ENCODE results near the gene KCNIP1.
A peak's percentile ranks its signal among the peaks of the same experiment; 100 is the strongest.
"Not testable (repeated sequence)": the region's sequence is repeated elsewhere in the genome, so short reads cannot be mapped to it uniquely, and the experiment has no call there.

KCNIP1 gene

GRCh38 chr5:170731052-170731451, 227.2 kb downstream of the KCNIP1 start:
- no peak for DNase-seq

DNA sequence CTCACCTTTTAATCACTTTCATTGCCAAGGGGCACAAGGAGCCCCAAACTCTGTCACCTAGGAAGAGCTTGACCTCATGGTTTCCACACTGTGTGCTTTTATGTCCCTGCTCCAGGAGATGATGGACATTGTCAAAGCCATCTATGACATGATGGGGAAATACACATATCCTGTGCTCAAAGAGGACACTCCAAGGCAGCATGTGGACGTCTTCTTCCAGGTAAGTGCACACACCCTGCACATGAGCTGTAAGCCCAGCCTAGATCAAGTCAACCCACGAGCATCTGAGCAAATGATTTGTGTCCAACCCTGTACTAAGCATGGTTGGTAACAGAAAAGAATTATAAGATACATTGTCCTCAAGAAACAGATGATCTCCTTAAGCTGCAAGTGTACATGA, 228.9 kb downstream of the KCNIP1 start:
- DNase-seq, result no peak

DNA sequence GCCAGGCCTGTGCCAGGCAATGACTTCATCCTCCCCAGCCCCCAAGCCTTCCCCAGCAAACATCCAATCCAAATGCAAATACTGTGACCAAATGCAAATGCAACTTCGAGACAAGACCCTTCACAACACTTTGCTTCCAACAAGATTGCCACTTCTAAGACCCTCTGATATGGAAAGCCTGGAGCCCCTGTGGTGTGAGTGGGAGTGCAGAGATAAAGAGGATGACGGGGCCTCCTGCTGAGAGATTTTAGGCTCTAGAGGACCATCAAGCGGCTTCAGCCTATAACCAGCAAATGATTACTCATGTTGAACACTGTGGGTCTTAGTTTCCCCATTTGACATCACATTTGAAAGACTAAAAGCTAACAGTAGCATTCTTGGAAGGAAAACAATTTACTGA, 233.1 kb downstream of the KCNIP1 start:
- DNase-seq, result no peak

- DNase-seq, result no peak
Observed at GRCh38 chr5:170737591-170737990, 233.8 kb downstream of the KCNIP1 start.

DNA sequence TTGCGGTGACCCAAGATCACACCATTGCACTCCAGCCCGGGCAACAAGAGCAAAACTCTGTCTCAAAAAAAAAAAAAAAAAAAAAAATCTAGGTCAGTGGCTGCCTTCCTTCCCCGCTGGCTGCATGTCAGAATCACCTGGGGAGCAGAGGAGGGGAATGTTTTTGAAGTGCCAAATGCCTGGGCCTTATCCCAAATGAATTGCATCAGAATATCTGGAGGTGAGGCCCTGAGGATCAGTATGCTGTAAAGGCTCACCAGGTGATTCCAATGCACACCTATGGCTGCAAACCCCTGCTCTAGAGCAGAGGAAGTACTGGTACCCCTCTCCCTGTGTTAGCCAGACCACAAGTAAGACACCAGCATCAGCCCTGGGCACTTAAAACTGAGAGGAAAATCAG, 235.0 kb downstream of the KCNIP1 start:
- no peak for DNase-seq

- DNase-seq, result no peak
Observed at GRCh38 chr5:170739446-170739845, 235.6 kb downstream of the KCNIP1 start.

DNA sequence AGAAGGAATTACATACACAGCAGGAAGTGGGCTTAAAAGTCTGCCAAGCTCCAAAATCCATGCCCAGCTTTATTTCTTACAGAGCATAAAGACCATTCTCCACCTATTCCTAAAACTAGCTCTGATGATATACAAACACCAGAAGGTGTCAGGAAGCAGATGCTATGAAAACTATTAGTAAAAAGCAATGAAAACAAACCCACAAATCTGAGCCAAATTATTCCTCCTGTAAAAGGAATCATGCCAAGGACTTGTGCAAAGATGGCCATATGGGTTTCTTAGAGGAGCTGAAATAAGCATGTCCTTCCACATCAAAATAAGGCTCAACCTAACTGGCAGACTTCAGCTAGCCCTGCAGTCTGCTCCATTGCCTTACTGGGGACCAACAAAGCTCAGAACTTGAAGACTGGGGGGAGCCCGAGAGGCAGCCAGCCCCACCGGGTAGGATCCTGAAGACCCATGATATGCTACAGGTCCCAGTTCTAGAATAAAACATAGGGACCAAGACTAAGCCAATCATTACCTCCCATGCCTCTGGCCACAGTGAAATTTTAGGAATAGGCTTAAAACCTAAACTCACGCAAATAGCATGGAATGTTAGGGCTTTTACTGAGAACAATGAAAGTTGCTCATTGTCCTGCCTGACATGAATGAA, 236.9 kb downstream of the KCNIP1 start:
- no peak for DNase-seq

DNA sequence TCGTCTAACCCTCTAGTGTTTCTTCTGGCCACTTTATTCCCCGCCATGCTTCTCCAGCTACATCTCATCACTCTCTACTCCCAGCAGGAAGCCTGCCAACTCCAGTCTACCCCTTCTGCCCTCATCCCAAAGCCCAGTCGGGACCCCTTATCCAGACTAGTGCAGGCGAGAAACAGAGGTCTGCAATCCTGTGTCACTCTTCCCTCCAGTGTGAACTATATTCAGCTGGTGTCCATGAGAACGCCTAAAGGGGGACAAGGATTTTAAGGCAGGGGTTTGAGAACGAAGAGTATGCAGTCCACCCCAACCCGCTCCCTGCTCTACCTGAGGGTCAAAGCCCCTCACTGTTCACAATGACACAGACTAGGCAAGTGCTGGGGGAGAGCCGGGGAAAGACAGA, 238.0 kb downstream of the KCNIP1 start:
- DNase-seq, result no peak

DNA sequence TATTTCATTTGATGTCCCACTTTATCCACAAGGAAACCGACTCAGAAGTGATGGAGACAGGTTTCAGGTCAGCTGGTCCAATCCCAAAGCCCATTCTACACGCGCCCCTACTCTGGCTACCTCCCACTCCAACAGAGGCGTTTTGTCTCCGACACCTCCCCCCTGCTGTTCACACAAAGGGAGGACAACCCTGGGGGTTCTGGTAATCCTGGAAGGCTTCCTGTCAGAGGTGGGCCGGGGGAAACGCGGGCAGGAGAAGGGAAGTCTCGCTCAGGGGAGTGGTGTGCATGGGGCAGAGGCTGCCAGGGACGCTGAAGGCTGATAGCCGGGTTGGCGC, 240.0 kb downstream of the KCNIP1 start:
- DNase-seq, result no peak

DNA sequence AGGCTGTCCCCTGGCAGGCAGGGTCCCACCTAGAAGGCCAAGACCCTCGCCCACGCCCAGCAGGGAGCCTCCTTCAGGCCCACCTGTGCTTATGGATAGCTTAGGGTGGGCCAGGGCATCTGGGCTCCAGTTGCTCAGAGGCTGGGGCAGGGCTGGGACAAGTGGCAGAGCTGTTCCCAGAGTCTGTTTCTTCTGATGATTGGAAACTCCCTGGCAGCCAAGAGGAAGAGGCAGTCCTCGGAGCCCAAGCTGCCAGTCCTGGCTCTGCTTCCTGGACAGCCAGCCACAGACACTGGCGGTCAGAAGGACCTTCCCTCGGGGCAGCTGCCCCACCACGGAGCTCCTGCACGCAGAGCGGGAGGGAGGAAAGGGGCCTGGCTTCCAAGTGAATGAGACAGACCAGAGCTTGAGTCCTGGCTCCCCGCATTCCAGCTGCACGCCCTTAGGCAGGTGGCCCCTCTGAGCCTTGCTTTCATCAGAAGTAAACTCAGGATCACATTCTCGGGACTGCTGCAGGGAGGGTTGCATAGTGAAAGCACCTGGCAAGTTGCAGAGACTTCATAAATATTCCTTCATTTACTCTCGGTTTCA, 241.8 kb downstream of the KCNIP1 start:
- DNase-seq, result peak; percentile 65

GRCh38 chr5:170746075-170746960, 242.5 kb downstream of the KCNIP1 start:
- DNase-seq, result no peak

DNA sequence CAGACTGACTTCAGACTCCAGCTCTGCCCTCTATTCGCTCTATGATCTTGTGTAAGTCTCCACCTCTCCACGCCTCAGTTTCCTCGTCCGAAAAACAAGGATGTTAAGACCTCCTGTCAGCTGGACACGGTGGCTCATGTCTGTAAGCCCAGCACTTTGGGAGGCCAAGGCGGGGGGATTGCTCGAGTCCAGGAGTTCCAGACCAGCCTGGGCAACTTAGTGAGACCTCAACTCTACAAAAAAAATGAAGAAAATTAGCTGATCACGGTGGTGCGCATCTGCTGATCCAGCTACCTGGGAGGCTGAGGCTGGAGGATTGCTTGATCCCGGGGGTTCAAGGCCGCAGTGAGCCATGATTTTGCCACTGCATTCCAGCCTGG, 243.1 kb downstream of the KCNIP1 start:
- no peak for DNase-seq

GRCh38 chr5:170747357-170747756, 243.5 kb downstream of the KCNIP1 start:
- DNase-seq, result no peak

GRCh38 chr5:170747851-170748250, 244.0 kb downstream of the KCNIP1 start:
- DNase-seq, result no peak

- DNase-seq, result no peak
Observed at GRCh38 chr5:170748951-170749471, 245.2 kb downstream of the KCNIP1 start.

- DNase-seq, result no peak
Observed at GRCh38 chr5:170749911-170750431, 246.2 kb downstream of the KCNIP1 start.

GRCh38 chr5:170750791-170751190, 247.0 kb downstream of the KCNIP1 start:
- DNase-seq, result no peak

DNA sequence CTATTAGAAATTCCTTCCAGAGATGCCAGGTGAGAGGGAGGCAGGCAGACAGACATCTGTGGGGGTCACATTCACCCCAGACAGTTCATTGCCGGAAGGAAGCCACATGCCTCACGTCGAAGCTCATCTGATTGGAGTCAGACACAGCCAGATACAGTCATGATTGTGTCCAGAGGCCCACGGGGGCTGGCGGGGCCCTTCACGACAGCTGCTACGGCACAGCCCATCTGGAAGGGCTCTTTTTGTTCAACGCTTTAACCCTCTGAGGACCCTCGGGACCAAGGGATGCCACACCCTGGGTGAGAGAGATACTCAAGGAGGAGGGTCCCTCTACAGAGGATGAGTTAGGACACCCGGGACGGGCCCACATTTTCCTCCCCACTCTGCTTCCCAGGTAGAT, 247.8 kb downstream of the KCNIP1 start:
- no peak for DNase-seq

DNA sequence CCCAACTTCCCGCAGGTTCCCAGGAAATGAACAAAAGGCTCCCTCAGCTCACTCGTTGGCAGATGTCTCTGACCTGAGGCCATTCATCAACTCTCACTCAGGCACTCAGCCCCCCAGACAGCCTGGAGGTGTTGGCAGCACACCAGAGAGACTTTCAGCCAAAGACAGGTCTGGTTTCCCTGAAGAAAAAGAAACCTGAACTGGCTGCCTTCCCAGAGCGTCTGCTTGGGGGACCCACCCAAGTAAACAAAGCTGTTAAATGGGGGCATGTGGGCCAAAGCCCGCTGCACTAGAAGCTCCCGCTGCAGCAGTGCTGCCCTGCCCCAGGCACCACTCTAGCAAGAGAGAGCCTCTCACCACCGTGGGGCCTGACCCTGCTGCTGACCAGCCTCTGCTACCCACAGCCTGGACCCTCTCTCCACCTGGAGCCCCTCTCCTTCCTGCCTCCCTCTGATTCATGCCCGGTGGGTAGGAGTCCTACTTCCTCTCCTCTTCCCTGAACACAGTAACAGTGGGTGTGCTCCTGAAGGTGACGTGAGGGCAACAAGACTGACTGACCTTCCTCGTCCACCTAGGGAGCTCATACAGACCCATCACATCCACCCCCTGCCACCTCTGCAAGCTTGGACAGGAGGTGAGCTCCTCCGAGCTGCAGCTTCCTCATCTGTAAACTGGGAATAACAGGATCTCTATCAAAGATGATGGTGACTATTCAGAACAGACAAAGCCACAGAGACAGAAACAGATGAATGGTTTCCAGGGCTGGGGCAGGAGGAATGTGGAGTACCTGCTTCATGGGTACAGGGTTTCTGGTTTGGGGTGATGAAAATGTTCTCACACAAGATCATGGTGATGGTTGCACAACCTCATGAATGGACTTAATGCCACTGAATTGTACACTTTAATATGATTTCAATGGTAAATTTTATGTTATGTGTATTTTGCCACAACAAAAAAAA, 248.7 kb downstream of the KCNIP1 start:
- DNase-seq, result no peak

DNA sequence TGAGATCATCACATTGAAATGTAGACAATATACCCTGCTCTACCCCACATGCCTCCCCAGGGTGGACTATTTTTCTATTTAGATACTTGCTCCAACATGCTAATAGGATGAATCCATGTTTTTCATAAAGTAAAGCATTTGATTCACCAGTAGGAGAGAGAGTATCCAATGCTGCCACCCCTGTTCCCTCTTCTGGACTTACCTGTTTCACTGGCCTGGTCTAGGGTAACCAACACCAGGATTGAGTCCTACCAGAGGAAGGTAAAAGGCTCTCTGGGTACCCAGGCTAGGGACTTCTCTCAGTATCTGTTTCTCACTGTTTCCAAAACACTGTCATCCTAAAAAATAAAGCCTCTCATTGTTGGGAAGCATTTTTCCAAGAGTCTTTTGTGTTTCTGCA, 249.5 kb downstream of the KCNIP1 start:
- DNase-seq, result no peak

DNA sequence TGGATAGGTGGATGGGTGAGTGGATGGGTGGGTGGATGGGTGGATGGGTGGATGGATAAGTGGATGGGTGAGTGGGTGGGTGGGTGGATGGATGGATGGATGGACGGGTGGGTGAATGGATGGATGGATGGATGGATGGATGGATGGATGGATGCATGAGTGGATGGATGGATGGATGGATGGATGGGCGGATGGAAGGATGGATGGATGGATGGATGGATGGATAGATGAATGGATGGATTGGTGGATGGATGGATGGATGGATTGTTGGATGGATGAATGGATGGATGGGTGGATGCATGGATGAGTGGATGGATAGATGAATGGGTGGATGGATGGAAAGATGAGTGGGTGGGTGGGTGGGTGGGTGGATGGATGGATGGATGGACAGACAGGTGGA, 250.7 kb downstream of the KCNIP1 start:
- not testable (repeated sequence) for DNase-seq

DNA sequence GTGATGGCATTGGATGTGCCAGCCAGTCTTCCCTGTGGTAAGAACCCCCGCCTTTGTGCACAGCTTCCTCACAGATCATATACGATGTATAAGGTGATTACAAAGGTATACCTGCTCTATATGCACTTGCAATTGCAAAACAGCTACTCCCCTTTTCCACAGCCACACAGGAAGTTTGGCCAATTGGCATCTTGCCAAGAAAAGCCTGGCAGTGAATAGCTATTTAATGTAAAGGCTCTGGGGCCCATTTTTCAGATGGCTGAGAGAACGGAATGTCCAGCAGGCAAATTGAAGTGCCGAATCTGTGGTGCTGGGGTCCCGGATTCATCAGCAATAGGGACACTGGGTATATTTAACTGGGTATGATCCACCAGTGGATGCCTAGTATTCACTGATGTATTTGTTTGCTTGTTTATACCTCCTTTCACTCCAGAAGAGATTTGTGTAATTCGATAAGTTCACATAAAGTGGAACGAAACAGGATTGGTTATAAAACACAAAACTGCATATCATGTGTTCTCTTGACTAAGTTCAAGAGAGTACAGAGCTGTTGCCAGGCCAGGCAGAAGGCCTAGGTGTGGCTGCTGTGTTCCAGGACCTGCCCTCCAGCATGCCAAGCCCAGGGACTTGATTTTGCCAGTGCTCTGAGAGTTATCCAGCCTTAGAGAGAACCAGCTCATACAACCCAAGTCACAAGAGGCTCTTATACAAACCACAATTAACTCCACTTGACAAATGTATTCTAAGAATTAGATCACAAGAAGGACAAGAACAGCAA, 252.0 kb downstream of the KCNIP1 start:
- DNase-seq, result no peak

All from T1000 (cell line).